ENCODE results near the gene ASB2. TPM values are rescaled to one million over a fixed set of nuclear protein-coding genes. Genes with fewer than 3 reads are reported as not detected.
A peak's percentile ranks its signal among the peaks of the same experiment; 100 is the strongest.

ASB2 gene
- total and polyA plus RNA-seq, 2 of the 8 experiments (the other 6 are each of a cell fraction or from before 2014, with no cell fraction given), result 1.0 to 2.1 TPM

- H3K79me2 ChIP-seq (ENCODE audit: control insufficient read depth in 1 of 2, insufficient read depth in 2 of 2, low read length in 2 of 2), result no peaks in the 10 kb centered on the region
- H2AK5ac ChIP-seq (ENCODE audit: low read depth, low read length), result no peak overlapping the region
- H2BK20ac ChIP-seq (ENCODE audit: low read length), result no peak overlapping the region
- DNase-seq (ENCODE audit: low read depth in 1 of 2, low spot score in 2 of 2) (no peak), FAIRE-seq (no peak)
- no peak overlapping the region for H3K9ac ChIP-seq (replicated peaks in 1 of 4; ENCODE audit: extremely low read depth in 1 of 4, low read depth in 3 of 4, low read length in 3 of 4)
- peak overlapping the region; percentile 75; the same call in 1 of the 2 replicates for H3K18ac ChIP-seq (ENCODE audit: extremely low read depth, low read length)
- peak overlapping the region; percentile 65; the same call in 1 of the 2 replicates for H2BK15ac ChIP-seq (ENCODE audit: low read length)
- 0 out of 2 replicates have a peak overlapping the region, but pooled peaks have one; percentile 81 for H2BK5ac ChIP-seq (ENCODE audit: low read depth, low read length)
- H2AFZ ChIP-seq (ENCODE audit: low read length), result peak overlapping the region; percentile 6; the same call in 1 of the 2 replicates
- 0 out of 2 replicates have a peak overlapping the region, but pooled peaks have one; percentile 60 for H2BK12ac ChIP-seq (ENCODE audit: low read depth, low read length)
- H4K5ac ChIP-seq (ENCODE audit: insufficient read length, low read depth, low read length), result no peak overlapping the region
- H3K4me3 ChIP-seq (ENCODE audit: extremely low read depth in 1 of 4, insufficient read depth in 2 of 4, low read depth in 3 of 4, low read length in 4 of 4), result no peak overlapping the region; a peak in 1 of 8 replicates
- no peaks in the 10 kb centered on the region for H3K79me1 ChIP-seq (ENCODE audit: low read depth, low read length)
- POLR2A ChIA-PET (ENCODE audit: partially characterized antibody), result no interaction called here
- H3K56ac ChIP-seq (replicated peaks; ENCODE audit: insufficient read length, low read depth, low read length), result no peak overlapping the region
- no peaks in the 10 kb centered on the region for H3K9me3 ChIP-seq (ENCODE audit: insufficient read depth in 2 of 2, low read depth in 1 of 2, low read length in 1 of 2)
- peaks cover 0 to 14% (median 8%) of the 10 kb centered on the region in 4 experiments; a peak in 4 of 7 replicates for H3K4me1 ChIP-seq (replicated peaks in 1 of 4; ENCODE audit: control insufficient read depth in 3 of 4, insufficient read depth in 4 of 4, low read length in 3 of 4)
- H3K27me3 ChIP-seq (replicated peaks in 1 of 4; ENCODE audit: control insufficient read depth in 3 of 4, extremely low read depth in 1 of 4, insufficient read depth in 3 of 4, low read length in 3 of 4), result no peaks in the 10 kb centered on the region; a peak in 1 of 7 replicates
- H4K91ac ChIP-seq (replicated peaks; ENCODE audit: insufficient read length, low read length), result peak overlapping the region; percentile 44
- H4K20me1 ChIP-seq (replicated peaks in 1 of 2; ENCODE audit: control insufficient read depth in 1 of 2, insufficient read depth in 2 of 2, low read length in 2 of 2), result no peaks in the 10 kb centered on the region
- peaks cover 3% of the 10 kb centered on the region; the same call in 1 of the 2 replicates for H3K23me2 ChIP-seq (ENCODE audit: low read depth, low read length)
- H3K4me2 ChIP-seq (ENCODE audit: insufficient read depth in 1 of 2, low read depth in 2 of 2, low read length in 2 of 2), result no peak overlapping the region
- H3K27ac ChIP-seq (ENCODE audit: low read depth, low read length), result no peak overlapping the region
- no peak overlapping the region for H3K4ac ChIP-seq (replicated peaks; ENCODE audit: insufficient read length, low read depth, low read length)
- H3K14ac ChIP-seq (ENCODE audit: insufficient read length), result no peak overlapping the region
- H3K23ac ChIP-seq (ENCODE audit: insufficient read length), result no peak overlapping the region
- 76% methylated on average over 7 of the region's 9 CpGs; no CpG with 5 or more reads in 1 of the 2 experiments for WGBS, 2 experiments (ENCODE audit: extremely low coverage in 1 of 2, insufficient coverage in 1 of 2, insufficient read length in 1 of 2, insufficient replicate concordance in 2 of 2, low coverage in 1 of 2, low lambda C conversion rate in 2 of 2, missing lambda C conversion rate in 1 of 2)
- H4K8ac ChIP-seq (ENCODE audit: extremely low read depth, insufficient read depth, low read length), result peak overlapping the region; percentile 66; the same call in 1 of the 2 replicates
- H3K36me3 ChIP-seq (ENCODE audit: control insufficient read depth in 2 of 4, insufficient read depth in 4 of 4, low read length in 3 of 4), result no peaks in the 10 kb centered on the region
- CTCF ChIA-PET (ENCODE audit: partially characterized antibody), result interaction anchor here (0.7 to 7.6 kb wide), 6 partner anchors 9 to 156 kb away, joined by 3 to 108 read pairs (median 56); partner anchors contain the start of genes ASB2 and CCDC197
- no peak overlapping the region for H2BK120ac ChIP-seq (replicated peaks; ENCODE audit: low read depth, low read length)
- no peak for TF ChIP-seq EP300 (IDR thresholded peaks at IDR 0.05; ENCODE audit: borderline replicate concordance in 1 of 2, low read depth in 2 of 2, low read length in 2 of 2)
- TF ChIP-seq USF2 (IDR thresholded peaks at IDR 0.05; ENCODE audit: low read length), result no peak
- TF ChIP-seq HDAC6 (IDR thresholded peaks at IDR 0.05; ENCODE audit: low read depth, low read length), result no peak
- TF ChIP-seq CHD1 (IDR thresholded peaks at IDR 0.05; ENCODE audit: low read depth, low read length), result no peak
- TF ChIP-seq EZH2 (IDR thresholded peaks at IDR 0.05; ENCODE audit: low read depth, low read length, severe bottlenecking), result no peak
- TF ChIP-seq KDM5A (IDR thresholded peaks at IDR 0.05; ENCODE audit: low read length), result no peak
- TF ChIP-seq TEAD4 (IDR thresholded peaks at IDR 0.05; ENCODE audit: low read depth, low read length), result no peak
- TF ChIP-seq SIRT6 (IDR thresholded peaks at IDR 0.05; ENCODE audit: low read length), result no peak
- no peak for TF ChIP-seq CBX5 (IDR thresholded peaks at IDR 0.05; ENCODE audit: low read depth, low read length)
- TF ChIP-seq CBX8 (IDR thresholded peaks at IDR 0.05; ENCODE audit: borderline replicate concordance, low read depth, low read length), result no peak
- no peak for TF ChIP-seq PHF8 (conservative IDR thresholded peaks at IDR 0.05; ENCODE audit: low read depth, low read length)
- no peak for TF ChIP-seq BCL11A (IDR thresholded peaks at IDR 0.05; ENCODE audit: low read depth in 2 of 2, low read length in 2 of 2)
- TF ChIP-seq EGR1 (IDR thresholded peaks at IDR 0.05; ENCODE audit: borderline replicate concordance, low read depth, low read length), result no peak
These were observed 10.6 kb upstream of the ASB2 start for GRCh38 chr14:93986955-93987354.
